Astrocyte of the spinal cord (primary cell): Measurements from ENCODE around the gene RABL3.

Experiments
- DNase-seq: peaks from one replicate; pipeline ENCODE4 v3.0.0; 2011; ENCODE audit warnings: low read depth, low spot score
- H3K4me3 ChIP-seq: 2 replicates; pipeline ENCODE4 v1.5.1; 2011; ENCODE audit warnings: low read depth, mild to moderate bottlenecking, low read length, moderate library complexity
- CTCF ChIP-seq: IDR thresholded peaks from 2 replicates; pipeline ENCODE4 v1.5.1; 2012; ENCODE audit warnings: low read depth, mild to moderate bottlenecking, low read length, inconsistent platforms
- in situ Hi-C: cut with HindIII; loops from 2 replicates; pipeline ENCODE4 v1.10.0; 2017; ENCODE audit warnings: low sequenced_read_pairs

RABL3 gene

GRCh38 chr3:120652896-120653545 lies 89.3 kb downstream of the RABL3 start:
- no peak for TF ChIP-seq CTCF
- in situ Hi-C loops, result no loop called here
- H3K4me3 ChIP-seq, result no peak overlapping the region
- no peak for DNase-seq

GRCh38 chr3:120652281-120652680 lies 90.0 kb downstream of the RABL3 start:
- DNase-seq, result no peak
- no peak overlapping the region for H3K4me3 ChIP-seq
- in situ Hi-C loops, result no loop called here
- no peak for TF ChIP-seq CTCF

- DNase-seq, result no peak
- in situ Hi-C loops, result no loop called here
- TF ChIP-seq CTCF, result no peak
- no peak overlapping the region for H3K4me3 ChIP-seq
These were observed 92.0 kb downstream of the RABL3 start for GRCh38 chr3:120650311-120650710.

DNA sequence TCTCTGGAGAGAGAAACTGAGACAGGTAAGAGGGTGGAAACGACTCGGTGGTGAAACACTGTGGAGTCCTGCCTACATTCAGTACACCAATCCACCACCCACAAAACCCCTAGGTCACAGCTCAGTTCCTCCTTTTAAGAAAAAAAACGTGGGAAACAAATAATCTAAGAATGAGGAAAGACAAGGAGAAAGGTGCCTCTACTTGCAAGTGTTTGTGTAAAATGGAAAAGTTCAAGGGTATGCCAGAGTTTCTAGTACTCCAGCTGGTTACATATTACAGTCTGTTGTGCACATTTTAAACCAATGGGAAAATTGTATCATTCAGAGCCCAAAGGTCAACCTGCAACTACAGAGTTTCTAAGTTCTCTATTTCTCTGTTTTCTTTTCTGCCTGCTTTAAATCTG lies 92.5 kb downstream of the RABL3 start:
- no peak for DNase-seq
- no peak for TF ChIP-seq CTCF
- in situ Hi-C loops, result no loop called here
- H3K4me3 ChIP-seq, result no peak overlapping the region

GRCh38 chr3:120648290-120648689 lies 94.0 kb downstream of the RABL3 start:
- DNase-seq, result no peak
- H3K4me3 ChIP-seq, result no peak overlapping the region
- in situ Hi-C loops, result no loop called here
- TF ChIP-seq CTCF, result no peak

- in situ Hi-C loops, result no loop called here
- DNase-seq, result no peak
- no peak overlapping the region for H3K4me3 ChIP-seq
- TF ChIP-seq CTCF, result no peak
These were observed 95.4 kb downstream of the RABL3 start for GRCh38 chr3:120646771-120647432.
